Measurements from ENCODE around the gene DSG3.

Gene DSG3

GRCh38 chr18:31482051-31482450 lies 34.5 kb downstream of the DSG3 start:
- no peak overlapping the region for H3K27ac ChIP-seq (ENCODE audit: low read depth, low read length, poor library complexity, severe bottlenecking)

GRCh38 chr18:31483396-31483795 lies 35.9 kb downstream of the DSG3 start:
- H3K9me2 ChIP-seq (ENCODE audit: low read depth, low read length): no peaks in the 10 kb centered on the region
- H3K4me2 ChIP-seq (ENCODE audit: low read length): no peak overlapping the region
- H3K4me1 ChIP-seq (ENCODE audit: insufficient read depth, low read length, severe bottlenecking): no peaks in the 10 kb centered on the region
- H3K27me3 ChIP-seq (ENCODE audit: insufficient read depth, low read length): no peaks in the 10 kb centered on the region
- TF ChIP-seq CTCF (IDR thresholded peaks at IDR 0.05; ENCODE audit: low read length): no peak
- no peak for TF ChIP-seq EZH2 (IDR thresholded peaks at IDR 0.05; ENCODE audit: borderline replicate concordance, low read length)
- no peak overlapping the region for H3K27ac ChIP-seq (ENCODE audit: low read depth, low read length, poor library complexity, severe bottlenecking)
- no peaks in the 10 kb centered on the region for H3K36me3 ChIP-seq (ENCODE audit: insufficient read depth, low read length)
- no peaks in the 10 kb centered on the region for H4K20me1 ChIP-seq (ENCODE audit: insufficient read depth, low read length)
- no peak overlapping the region for H3K9ac ChIP-seq (ENCODE audit: low read length)
- no peak overlapping the region for H3K4me3 ChIP-seq (ENCODE audit: low read depth, low read length, poor library complexity, severe bottlenecking)
- H3K9me3 ChIP-seq (ENCODE audit: low read length): no peaks in the 10 kb centered on the region
- no peaks in the 10 kb centered on the region for H3F3A ChIP-seq (ENCODE audit: insufficient read depth, low read length)
- H3K79me2 ChIP-seq (ENCODE audit: insufficient read depth, low read length): no peaks in the 10 kb centered on the region
- no peak overlapping the region for H2AFZ ChIP-seq (ENCODE audit: low read length)

More at GRCh38 chr18:31482051-31482450, 34.5 kb downstream of the DSG3 start:
- Histone ChIP-seq H3K27me3 (ENCODE audit: insufficient read depth, low read length) (no peaks in the 10 kb centered on the region), H3K4me3 (ENCODE audit: low read depth, low read length, poor library complexity, severe bottlenecking) (no peak overlapping the region), H3K36me3 (ENCODE audit: insufficient read depth, low read length) (no peaks in the 10 kb centered on the region), H3K4me1 (ENCODE audit: insufficient read depth, low read length, severe bottlenecking) (no peaks in the 10 kb centered on the region), H3K9ac (ENCODE audit: low read length) (no peak overlapping the region), H4K20me1 (ENCODE audit: insufficient read depth, low read length) (no peaks in the 10 kb centered on the region), H3F3A (ENCODE audit: insufficient read depth, low read length) (no peaks in the 10 kb centered on the region), H3K9me3 (ENCODE audit: low read length) (no peaks in the 10 kb centered on the region), H3K4me2 (ENCODE audit: low read length) (no peak overlapping the region), H3K79me2 (ENCODE audit: insufficient read depth, low read length) (no peaks in the 10 kb centered on the region), H2AFZ (ENCODE audit: low read length) (no peak overlapping the region), H3K9me2 (ENCODE audit: low read depth, low read length) (no peaks in the 10 kb centered on the region)
- TF ChIP-seq CTCF (IDR thresholded peaks at IDR 0.05; ENCODE audit: low read length): no peak
- TF ChIP-seq EZH2 (IDR thresholded peaks at IDR 0.05; ENCODE audit: borderline replicate concordance, low read length): no peak

- Histone ChIP-seq H3K9me3 (ENCODE audit: low read length) (no peaks in the 10 kb centered on the region), H3K9ac (ENCODE audit: low read length) (no peak overlapping the region), H3K4me2 (ENCODE audit: low read length) (no peak overlapping the region), H3K79me2 (ENCODE audit: insufficient read depth, low read length) (no peaks in the 10 kb centered on the region), H3K27ac (ENCODE audit: low read depth, low read length, poor library complexity, severe bottlenecking) (no peak overlapping the region), H3K36me3 (ENCODE audit: insufficient read depth, low read length) (no peaks in the 10 kb centered on the region), H2AFZ (ENCODE audit: low read length) (no peak overlapping the region), H3K4me1 (ENCODE audit: insufficient read depth, low read length, severe bottlenecking) (no peaks in the 10 kb centered on the region), H3F3A (ENCODE audit: insufficient read depth, low read length) (no peaks in the 10 kb centered on the region), H3K9me2 (ENCODE audit: low read depth, low read length) (no peaks in the 10 kb centered on the region), H3K27me3 (ENCODE audit: insufficient read depth, low read length) (no peaks in the 10 kb centered on the region), H4K20me1 (ENCODE audit: insufficient read depth, low read length) (no peaks in the 10 kb centered on the region), H3K4me3 (ENCODE audit: low read depth, low read length, poor library complexity, severe bottlenecking) (no peak overlapping the region)
- TF ChIP-seq EZH2 (IDR thresholded peaks at IDR 0.05; ENCODE audit: borderline replicate concordance, low read length) (no peak), CTCF (IDR thresholded peaks at IDR 0.05; ENCODE audit: low read length) (no peak)
These were observed 36.9 kb downstream of the DSG3 start for GRCh38 chr18:31484461-31484860.

All from OCI-LY1 (cell line).